Testis (tissue), 3 donors: ENCODE data around the gene CD28. TPM values are rescaled to one million over a fixed set of nuclear protein-coding genes. Genes with fewer than 3 reads are reported as not detected.

Experiments used
- DNase-seq: peaks from one replicate; pipeline ENCODE4 v3.0.0-alpha.2; 2019
- H3K27ac ChIP-seq, 2 donors: fragments of 200-600 bp; sonication (generic); one replicate each; pipeline ENCODE4 v1.5.1; 2019
- H3K27me3 ChIP-seq: fragments of 200-600 bp; sonication (generic); one replicate; pipeline ENCODE4 v1.5.1; 2019
- H3K36me3 ChIP-seq: fragments of 200-600 bp; sonication (generic); one replicate; pipeline ENCODE4 v1.5.1; 2017; ENCODE audit warnings: low read depth; ENCODE audit errors: missing control alignments
- H3K4me1 ChIP-seq: fragments of 200-600 bp; sonication (generic); one replicate; pipeline ENCODE4 v1.5.1; 2019
- H3K4me3 ChIP-seq, 2 donors: fragments of 200-600 bp; sonication (generic); one replicate each; pipeline ENCODE4 v1.5.1; 2017 to 2019
- H3K9me3 ChIP-seq: fragments of 200-600 bp; sonication (generic); one replicate; pipeline ENCODE4 v1.5.1; 2017
- CTCF ChIP-seq, 3 experiments: fragments of 450-650 bp in 2 of 3; fragments of 200-600 bp in 1 of 3; sonication (generic) in 1 of 3; IDR thresholded peaks; one replicate each; pipeline ENCODE4 v1.5.1; 2016 to 2019; ENCODE audit warnings: antibody characterized with exemption in 3 of 3, mild to moderate bottlenecking in 2 of 3, moderate library complexity in 1 of 3
- POLR2A ChIP-seq: fragments of 450-650 bp; IDR thresholded peaks from one replicate; pipeline ENCODE4 v1.6.1; 2017; ENCODE audit warnings: antibody characterized with exemption, mild to moderate bottlenecking, moderate library complexity
- WGBS, 2 donors: methylation state at CpG; one replicate each; pipeline ENCODE4 v1.1.5; 2018; 5-methylcytosine and 5-hydroxymethylcytosine counted together
- intact Hi-C: fragments of 100-400 bp; cut with DNase I; formaldehyde crosslinking; loops from one replicate; pipeline ENCODE4 v1.15.1; 2023; ENCODE audit warnings: low total_unique reads
- polyA plus RNA-seq: library from polyadenylated mRNA; stranded (reverse); fragments of 350-450 nt; fragmentation: Illumina TruSeq; extraction: RNeasy Lipid Tissue Mini Kit (QIAGEN cat#74804); gene quantifications from one replicate; pipeline ENCODE4 v1.2.3, GENCODE V29; 2014; ENCODE audit warnings: low read depth, low replicate concordance; ENCODE audit not compliant: insufficient read depth
- total RNA-seq, 2 donors: library from RNA; depleted of rRNA; stranded (reverse); fragments of >200 nt; gene quantifications; one replicate each; pipeline ENCODE4 v1.2.3, GENCODE V29; 2016

The CD28 gene
- total and polyA plus RNA-seq, 3 donors from 2014 or later, result 0.24 to 0.91 (median 0.43) TPM

GRCh38 chr2:203721781-203722300, 15.4 kb downstream of the CD28 start:
- intact Hi-C loops, result no loop called here
- TF ChIP-seq POLR2A (no peak), CTCF (IDR thresholded peaks at IDR 0.05) (no peak)
- 87 to 93% methylated on average over 3 of the region's 3 CpGs for WGBS, 2 donors
- no peak overlapping the region for H3K4me3 ChIP-seq
- no peaks in the 10 kb centered on the region for H3K4me1 ChIP-seq
- no peaks in the 10 kb centered on the region for H3K9me3 ChIP-seq
- DNase-seq, result no peak
- no peaks in the 10 kb centered on the region for H3K27me3 ChIP-seq
- H3K27ac ChIP-seq, result no peak overlapping the region
- no peaks in the 10 kb centered on the region for H3K36me3 ChIP-seq

DNA sequence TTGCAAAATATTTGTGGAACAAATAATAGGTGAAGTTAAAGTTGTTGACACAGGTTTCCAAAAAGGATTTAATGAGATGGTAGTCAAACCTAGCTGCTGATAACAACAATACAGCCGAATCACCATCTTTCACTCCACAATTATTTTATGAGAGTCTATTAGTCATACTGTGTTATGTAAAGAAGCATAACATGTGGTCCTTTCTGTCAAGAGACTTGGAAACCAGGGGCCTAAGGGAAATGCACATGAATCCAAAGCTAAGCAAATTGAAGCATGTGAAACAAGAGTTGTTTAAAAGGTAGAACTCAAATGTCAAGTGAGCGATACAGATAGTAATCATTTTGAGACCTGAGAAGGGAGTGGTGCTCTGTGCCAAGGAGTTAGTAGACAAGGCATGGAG, 16.0 kb downstream of the CD28 start:
- Histone ChIP-seq H3K27ac (no peak overlapping the region), H3K4me3 (no peak overlapping the region), H3K4me1 (no peaks in the 10 kb centered on the region), H3K36me3 (no peaks in the 10 kb centered on the region), H3K27me3 (no peaks in the 10 kb centered on the region), H3K9me3 (no peaks in the 10 kb centered on the region)
- TF ChIP-seq CTCF (IDR thresholded peaks at IDR 0.05) (no peak), POLR2A (no peak)
- intact Hi-C loops, result no loop called here
- DNase-seq, result no peak
- WGBS, 2 donors, result 78 to 88% methylated on average over 2 of the region's 2 CpGs

- Histone ChIP-seq H3K4me1 (no peaks in the 10 kb centered on the region), H3K36me3 (no peaks in the 10 kb centered on the region), H3K4me3 (no peak overlapping the region), H3K27ac (no peak overlapping the region), H3K9me3 (no peaks in the 10 kb centered on the region), H3K27me3 (no peaks in the 10 kb centered on the region)
- intact Hi-C loops, result no loop called here
- TF ChIP-seq POLR2A, result no peak
- TF ChIP-seq CTCF (IDR thresholded peaks at IDR 0.05), result no peak
- DNase-seq, result no peak
These were observed 21.9 kb downstream of the CD28 start for GRCh38 chr2:203728321-203728720.

GRCh38 chr2:203730076-203730729, 23.8 kb downstream of the CD28 start:
- H3K36me3 ChIP-seq, result no peaks in the 10 kb centered on the region
- intact Hi-C loops, result no loop called here
- H3K27me3 ChIP-seq, result no peaks in the 10 kb centered on the region
- no peak overlapping the region for H3K27ac ChIP-seq
- no peak for DNase-seq
- TF ChIP-seq CTCF (IDR thresholded peaks at IDR 0.05), result no peak
- TF ChIP-seq POLR2A, result no peak
- no peaks in the 10 kb centered on the region for H3K4me1 ChIP-seq
- no peak overlapping the region for H3K4me3 ChIP-seq
- H3K9me3 ChIP-seq, result no peaks in the 10 kb centered on the region
- WGBS, 2 donors, result 92 to 95% methylated on average over 4 of the region's 4 CpGs

DNA sequence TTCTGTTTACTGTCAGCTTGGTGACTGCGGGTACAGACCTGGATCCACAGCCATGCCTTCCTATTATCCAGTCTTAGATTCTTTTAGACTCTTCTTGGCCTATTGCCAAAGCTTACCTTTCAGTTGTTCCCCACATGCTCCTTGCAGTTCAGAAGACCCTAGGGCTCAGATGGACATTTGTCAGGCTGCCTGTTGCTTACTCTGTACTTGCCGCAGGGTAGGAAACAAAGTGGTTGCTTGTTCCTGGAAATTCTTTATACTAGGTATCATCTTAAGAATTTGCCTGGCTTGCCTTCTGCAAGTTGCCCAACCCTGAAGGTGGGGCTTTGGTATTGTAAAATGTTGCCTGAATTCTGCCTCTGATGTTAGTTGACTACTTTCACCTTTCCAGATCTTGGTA, 24.4 kb downstream of the CD28 start:
- WGBS, 2 donors, result 97 to 100% methylated on average over 2 of the region's 2 CpGs
- no peaks in the 10 kb centered on the region for H3K4me1 ChIP-seq

More for the DNA sequence above, 24.4 kb downstream of the CD28 start:
- Histone ChIP-seq H3K4me3 (no peak overlapping the region), H3K9me3 (no peaks in the 10 kb centered on the region), H3K27me3 (no peaks in the 10 kb centered on the region), H3K36me3 (no peaks in the 10 kb centered on the region), H3K27ac (no peak overlapping the region)
- no peak for DNase-seq
- intact Hi-C loops, result no loop called here
- TF ChIP-seq POLR2A (no peak), CTCF (IDR thresholded peaks at IDR 0.05) (no peak)
